Measurements from ENCODE around the gene COPS6. TPM values are rescaled to one million over a fixed set of nuclear protein-coding genes. Genes with fewer than 3 reads are reported as not detected.
A peak's percentile ranks its signal among the peaks of the same experiment; 100 is the strongest.

The COPS6 gene
- total RNA-seq, 1 donor from 2014 or later: 77.4 TPM

- TF ChIP-seq CTCF (IDR thresholded peaks at IDR 0.05; ENCODE audit: partially characterized antibody, unreplicated experiment): no peak
- H3K4me1 Mint-ChIP-seq (ENCODE audit: low read depth, unreplicated experiment): peaks cover 5% of the 10 kb centered on the region
- peak overlapping the region; percentile 37 for H3K4me3 Mint-ChIP-seq (ENCODE audit: unreplicated experiment)
- peaks cover 3% of the 10 kb centered on the region for H3K9me3 Mint-ChIP-seq (ENCODE audit: unreplicated experiment)
- peaks cover 13% of the 10 kb centered on the region for H3K36me3 Mint-ChIP-seq (ENCODE audit: unreplicated experiment)
- H3K27me3 Mint-ChIP-seq (ENCODE audit: unreplicated experiment): peaks cover 7% of the 10 kb centered on the region
- H3K27ac Mint-ChIP-seq (ENCODE audit: unreplicated experiment): peak overlapping the region; percentile 65
- DNase-seq: peak; percentile 32
Measured at GRCh38 chr7:100061518-100062193, 27.1 kb upstream of the COPS6 start.

DNA sequence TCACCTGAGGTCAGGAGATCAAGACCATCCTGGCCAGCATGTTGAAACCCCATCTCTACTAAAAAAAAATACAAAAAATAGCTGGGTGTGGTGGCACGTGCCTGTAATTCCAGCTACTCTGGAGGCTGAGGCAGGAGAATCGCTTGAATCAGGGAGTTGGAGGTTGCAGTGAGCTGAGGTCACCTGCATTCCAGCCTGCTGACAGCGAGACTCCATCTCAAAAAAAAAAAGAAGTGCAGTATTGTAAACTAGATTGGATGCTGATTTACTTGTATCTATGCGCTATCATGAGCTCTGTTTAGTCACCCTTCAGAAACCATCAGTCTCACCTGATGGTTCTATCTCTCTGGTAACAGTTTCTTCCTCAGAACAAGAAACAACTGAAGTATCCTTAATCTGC lies 25.4 kb upstream of the COPS6 start:
- peaks cover 5% of the 10 kb centered on the region for H3K9me3 Mint-ChIP-seq (ENCODE audit: unreplicated experiment)
- peaks cover 5% of the 10 kb centered on the region for H3K4me1 Mint-ChIP-seq (ENCODE audit: low read depth, unreplicated experiment)
- H3K36me3 Mint-ChIP-seq (ENCODE audit: unreplicated experiment): peaks cover 16% of the 10 kb centered on the region
- no peak overlapping the region for H3K27ac Mint-ChIP-seq (ENCODE audit: unreplicated experiment)
- no peak for DNase-seq
- H3K4me3 Mint-ChIP-seq (ENCODE audit: unreplicated experiment): no peak overlapping the region
- TF ChIP-seq CTCF (IDR thresholded peaks at IDR 0.05; ENCODE audit: partially characterized antibody, unreplicated experiment): no peak
- H3K27me3 Mint-ChIP-seq (ENCODE audit: unreplicated experiment): peaks cover 7% of the 10 kb centered on the region

- Mint-ChIP-seq H3K27me3 (ENCODE audit: unreplicated experiment) (peaks cover 7% of the 10 kb centered on the region), H3K9me3 (ENCODE audit: unreplicated experiment) (peaks cover 5% of the 10 kb centered on the region), H3K4me3 (ENCODE audit: unreplicated experiment) (no peak overlapping the region), H3K4me1 (ENCODE audit: low read depth, unreplicated experiment) (peaks cover 5% of the 10 kb centered on the region), H3K36me3 (ENCODE audit: unreplicated experiment) (peaks cover 16% of the 10 kb centered on the region), H3K27ac (ENCODE audit: unreplicated experiment) (no peak overlapping the region)
- DNase-seq: no peak
- no peak for TF ChIP-seq CTCF (IDR thresholded peaks at IDR 0.05; ENCODE audit: partially characterized antibody, unreplicated experiment)
Measured at GRCh38 chr7:100064162-100064561, 24.6 kb upstream of the COPS6 start.

GRCh38 chr7:100065452-100066186 lies 23.1 kb upstream of the COPS6 start:
- no peak for DNase-seq
- H3K4me1 Mint-ChIP-seq (ENCODE audit: low read depth, unreplicated experiment): peaks cover 5% of the 10 kb centered on the region
- H3K36me3 Mint-ChIP-seq (ENCODE audit: unreplicated experiment): peaks cover 20% of the 10 kb centered on the region

More at GRCh38 chr7:100065452-100066186, 23.1 kb upstream of the COPS6 start:
- TF ChIP-seq CTCF (IDR thresholded peaks at IDR 0.05; ENCODE audit: partially characterized antibody, unreplicated experiment): no peak
- Mint-ChIP-seq H3K27me3 (ENCODE audit: unreplicated experiment) (peaks cover 11% of the 10 kb centered on the region), H3K27ac (ENCODE audit: unreplicated experiment) (peak overlapping the region; percentile 17), H3K4me3 (ENCODE audit: unreplicated experiment) (no peak overlapping the region), H3K9me3 (ENCODE audit: unreplicated experiment) (peaks cover 13% of the 10 kb centered on the region)
